Activated T-helper 1 cell treated with anti-CD3 and anti-CD28 coated beads, Interleukin-12 subunit alpha, Interleukin-12 subunit beta, Interleukin-2, Interleukin-4 antibody, amounts not matched to agents 30 ng/mL and 10 ng/mL and 1 ng/mL, durations not matched to agents 14 hours and 24 hours and 36 hours (primary cell): ENCODE measurements around the gene LRRN1. TPM values are rescaled to one million over a fixed set of nuclear protein-coding genes. Genes with fewer than 3 reads are reported as not detected.
A peak's percentile ranks its signal among the peaks of the same experiment; 100 is the strongest.

Experiments
- DNase-seq: peaks from one replicate; pipeline ENCODE4 v3.0.0; 2021; ENCODE audit warnings: low spot score
- H3K27ac Mint-ChIP-seq: one replicate; pipeline ENCODE4 v1.8.0; 2021; ENCODE audit warnings: mild to moderate bottlenecking, mixed read lengths
- H3K27me3 Mint-ChIP-seq: one replicate; pipeline ENCODE4 v1.8.0; 2022; ENCODE audit warnings: mild to moderate bottlenecking, moderate library complexity, mixed read lengths; ENCODE audit not compliant: insufficient read depth
- H3K36me3 Mint-ChIP-seq: one replicate; pipeline ENCODE4 v1.8.0; 2021; ENCODE audit warnings: low read depth, mixed read lengths
- H3K4me1 Mint-ChIP-seq: one replicate; pipeline ENCODE4 v1.8.0; 2021; ENCODE audit warnings: low read depth, mixed read lengths
- H3K4me3 Mint-ChIP-seq: one replicate; pipeline ENCODE4 v1.8.0; 2021; ENCODE audit warnings: mild to moderate bottlenecking, moderate library complexity, mixed read lengths
- H3K9me3 Mint-ChIP-seq: one replicate; pipeline ENCODE4 v1.8.0; 2021; ENCODE audit warnings: mixed read lengths
- intact Hi-C: fragments of 100-400 bp; cut with micrococcal nuclease; formaldehyde crosslinking; loops from one replicate; pipeline ENCODE4 v1.15.1; 2024
- total RNA-seq: library from RNA; stranded (reverse); gene quantifications from 2 replicates; pipeline ENCODE4 v1.2.3, GENCODE V29; 2022

Gene LRRN1
- total RNA-seq, 1 donor from 2014 or later: not detected

DNA sequence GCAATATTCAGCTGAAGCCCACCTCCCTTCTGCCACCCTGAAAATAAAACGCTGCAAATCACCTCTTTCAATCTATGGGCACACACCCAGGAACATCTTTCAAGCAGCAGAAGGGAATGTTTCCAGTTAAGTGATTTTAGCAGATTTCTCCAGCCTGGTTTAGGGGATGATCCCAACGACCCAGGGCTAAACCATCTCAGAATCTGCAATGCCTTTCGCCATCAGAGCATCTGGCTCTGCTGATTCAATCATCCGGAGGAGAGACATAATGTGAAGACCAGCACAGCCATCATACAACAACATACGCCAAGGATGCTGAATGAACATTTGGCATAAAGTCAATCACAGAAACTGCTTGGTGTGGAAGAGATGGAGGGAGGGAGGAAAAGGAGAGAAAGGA, 15.5 kb upstream of the LRRN1 start:
- H3K27ac Mint-ChIP-seq: no peak overlapping the region
- no peaks in the 10 kb centered on the region for H3K9me3 Mint-ChIP-seq
- intact Hi-C loops: no loop called here
- no peaks in the 10 kb centered on the region for H3K36me3 Mint-ChIP-seq
- no peak overlapping the region for H3K4me3 Mint-ChIP-seq
- no peaks in the 10 kb centered on the region for H3K27me3 Mint-ChIP-seq
- no peaks in the 10 kb centered on the region for H3K4me1 Mint-ChIP-seq
- no peak for DNase-seq

DNA sequence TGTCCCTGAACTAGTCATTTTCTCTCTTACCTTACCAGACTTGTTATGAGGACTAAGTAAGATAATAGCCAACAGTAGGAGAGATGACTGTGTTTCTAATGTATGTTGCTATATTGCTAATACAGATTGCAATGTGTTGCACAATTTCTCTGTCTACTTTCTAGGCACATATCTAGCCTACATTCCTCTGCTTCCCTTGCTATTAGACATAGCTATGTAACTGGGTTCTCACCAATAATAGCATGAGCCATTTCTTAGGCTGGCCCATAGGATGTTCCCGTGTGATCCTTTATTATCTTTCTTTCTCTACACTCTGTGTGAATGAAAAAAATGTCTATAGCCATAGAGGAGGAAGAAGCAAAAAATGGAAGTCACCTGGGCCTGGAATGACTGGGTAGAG, 6.8 kb upstream of the LRRN1 start:
- Mint-ChIP-seq H3K27me3 (peaks cover 11% of the 10 kb centered on the region), H3K36me3 (no peaks in the 10 kb centered on the region), H3K9me3 (no peaks in the 10 kb centered on the region), H3K4me1 (no peaks in the 10 kb centered on the region), H3K4me3 (no peak overlapping the region), H3K27ac (no peak overlapping the region)
- intact Hi-C loops: no loop called here
- no peak for DNase-seq

DNA sequence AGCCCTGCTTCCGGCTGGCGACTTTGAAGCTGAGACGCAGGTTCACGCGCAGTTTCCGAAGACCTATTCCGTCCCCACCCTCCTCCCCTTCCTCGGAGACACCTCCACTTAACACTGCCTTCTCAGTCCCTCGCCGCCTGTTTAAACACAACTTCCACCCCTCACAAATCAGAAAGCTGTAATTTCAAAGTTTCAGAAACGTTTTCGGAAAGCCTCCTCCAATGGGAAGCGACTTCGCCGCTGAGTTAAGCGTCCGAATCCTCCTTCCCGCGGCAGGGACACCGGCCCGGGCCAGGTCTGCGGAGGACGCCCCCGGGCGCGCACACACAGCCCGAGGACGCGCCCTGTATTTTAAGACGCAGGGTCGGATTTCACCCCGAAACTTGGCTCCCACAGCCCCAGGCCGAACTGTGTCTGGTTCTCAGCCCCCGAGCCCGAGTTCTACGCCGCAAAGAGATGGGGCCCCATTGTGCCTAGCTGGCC, 559 bp upstream of the LRRN1 start:
- Mint-ChIP-seq H3K27me3 (peaks cover 53% of the 10 kb centered on the region), H3K4me3 (peak overlapping the region; percentile 78), H3K9me3 (no peaks in the 10 kb centered on the region), H3K27ac (no peak overlapping the region), H3K4me1 (peaks cover 6% of the 10 kb centered on the region), H3K36me3 (no peaks in the 10 kb centered on the region)
- no peak for DNase-seq
- intact Hi-C loops: no loop called here

DNA sequence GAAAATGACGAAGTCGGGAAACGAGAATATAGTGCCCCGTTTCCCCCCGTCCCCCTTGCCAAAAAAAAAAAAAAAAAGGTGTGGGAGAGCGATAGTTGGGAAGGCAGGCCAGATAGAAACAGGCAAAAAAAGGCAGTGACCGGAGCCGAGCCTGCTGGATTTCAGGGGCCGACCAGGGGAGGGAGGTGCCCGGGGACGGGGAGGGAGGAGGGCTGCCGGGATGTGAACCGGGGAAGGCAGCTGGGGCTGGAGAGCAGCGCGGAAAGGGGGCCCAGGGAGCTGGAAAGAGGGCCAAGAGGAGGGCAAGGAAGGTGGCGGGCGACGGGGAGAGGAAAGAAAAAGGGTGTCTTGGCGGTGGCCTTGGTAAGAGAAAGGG, 837 bp downstream of the LRRN1 start:
- Mint-ChIP-seq H3K4me1 (peaks cover 6% of the 10 kb centered on the region), H3K9me3 (no peaks in the 10 kb centered on the region), H3K27ac (no peak overlapping the region), H3K36me3 (no peaks in the 10 kb centered on the region), H3K4me3 (peak overlapping the region; percentile 68), H3K27me3 (peaks cover 53% of the 10 kb centered on the region)
- intact Hi-C loops: no loop called here
- no peak for DNase-seq

DNA sequence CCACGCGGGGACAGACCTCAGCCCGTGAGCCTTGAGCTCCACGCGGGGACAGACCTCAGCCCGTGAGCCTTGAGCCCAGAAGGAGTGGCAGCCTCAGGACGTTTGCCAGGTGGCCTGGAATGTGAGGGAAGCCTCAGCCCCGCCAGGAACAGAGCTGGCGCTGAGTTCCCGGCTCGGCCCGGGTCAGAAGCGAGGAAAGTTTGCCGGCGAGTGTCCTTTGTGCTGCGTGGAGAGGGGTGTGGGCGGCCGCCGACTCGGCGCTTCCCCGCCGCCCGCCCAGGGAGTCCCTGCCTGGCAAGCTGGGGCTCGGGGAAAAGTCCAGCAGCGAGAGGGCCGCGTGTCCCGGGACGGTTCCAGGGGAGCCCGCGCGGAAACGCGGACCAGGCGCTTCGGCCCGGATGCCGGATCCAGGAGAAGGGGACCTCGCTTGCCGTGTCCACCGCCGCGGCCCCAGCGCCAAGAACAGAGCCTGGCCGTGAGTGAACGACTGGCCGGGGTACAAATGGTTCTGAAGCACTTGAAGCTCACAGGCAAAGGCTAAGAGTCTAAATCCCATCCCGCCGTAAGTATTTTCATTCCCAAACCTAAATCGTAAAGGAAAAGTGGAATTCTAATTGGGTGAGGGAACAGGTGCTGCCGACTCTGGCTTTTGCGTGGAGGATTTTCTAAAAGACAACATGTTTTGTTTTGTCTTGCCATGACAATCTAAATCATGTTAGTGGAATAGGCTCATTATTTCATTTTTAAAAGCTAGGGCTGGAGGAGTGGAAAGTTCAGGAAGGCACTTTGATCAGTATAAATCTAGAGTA, 1.7 kb downstream of the LRRN1 start:
- intact Hi-C loops: no loop called here
- no peak overlapping the region for H3K27ac Mint-ChIP-seq
- peaks cover 56% of the 10 kb centered on the region for H3K27me3 Mint-ChIP-seq
- DNase-seq: no peak
- H3K4me1 Mint-ChIP-seq: peaks cover 6% of the 10 kb centered on the region
- no peaks in the 10 kb centered on the region for H3K36me3 Mint-ChIP-seq
- no peak overlapping the region for H3K4me3 Mint-ChIP-seq
- H3K9me3 Mint-ChIP-seq: no peaks in the 10 kb centered on the region

DNA sequence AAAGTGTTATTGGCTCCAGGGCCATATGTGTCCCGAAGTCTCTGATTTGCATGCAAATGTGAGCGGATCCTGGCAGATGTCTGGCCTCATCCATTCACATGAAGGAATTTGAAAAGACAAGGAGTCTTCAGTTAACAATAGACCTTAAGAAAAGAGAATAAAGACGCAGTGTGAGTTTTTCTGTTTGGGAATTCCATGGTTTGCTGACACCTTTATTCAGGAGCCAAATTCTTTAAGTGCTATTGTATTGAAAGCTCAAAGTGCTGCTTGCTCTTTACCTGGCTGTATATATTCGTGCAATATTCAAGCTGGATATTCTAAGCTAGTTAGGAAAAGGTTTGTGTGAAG, 2.2 kb downstream of the LRRN1 start:
- no peak for DNase-seq
- intact Hi-C loops: no loop called here
- H3K27me3 Mint-ChIP-seq: peaks cover 54% of the 10 kb centered on the region

DNA sequence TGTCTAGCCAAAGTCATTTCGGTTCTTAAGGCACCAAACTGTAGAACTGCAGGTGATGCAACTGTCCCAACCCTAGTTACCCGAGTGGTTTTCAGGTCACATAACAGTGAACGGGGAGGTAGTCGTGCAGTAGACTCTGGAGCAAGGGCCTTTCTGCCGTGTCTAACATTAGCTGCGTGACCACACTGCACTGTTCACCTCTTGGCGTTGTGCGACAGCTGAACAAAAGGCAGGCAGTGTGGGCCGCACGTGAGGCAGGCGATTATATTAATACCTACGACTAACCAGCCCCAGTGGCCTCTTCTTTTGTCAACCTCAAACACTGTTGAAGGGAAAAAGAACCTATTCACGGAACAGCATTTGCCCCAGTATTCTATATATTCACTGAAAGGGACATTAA, 2.8 kb downstream of the LRRN1 start:
- Mint-ChIP-seq H3K4me1 (peaks cover 6% of the 10 kb centered on the region), H3K27ac (no peak overlapping the region), H3K36me3 (no peaks in the 10 kb centered on the region), H3K4me3 (no peak overlapping the region), H3K9me3 (no peaks in the 10 kb centered on the region), H3K27me3 (peaks cover 49% of the 10 kb centered on the region)
- no peak for DNase-seq
- intact Hi-C loops: no loop called here

More for the DNA sequence above, 2.2 kb downstream of the LRRN1 start:
- H3K9me3 Mint-ChIP-seq: no peaks in the 10 kb centered on the region
- H3K36me3 Mint-ChIP-seq: no peaks in the 10 kb centered on the region
- H3K4me1 Mint-ChIP-seq: peaks cover 6% of the 10 kb centered on the region
- H3K27ac Mint-ChIP-seq: no peak overlapping the region
- H3K4me3 Mint-ChIP-seq: no peak overlapping the region

DNA sequence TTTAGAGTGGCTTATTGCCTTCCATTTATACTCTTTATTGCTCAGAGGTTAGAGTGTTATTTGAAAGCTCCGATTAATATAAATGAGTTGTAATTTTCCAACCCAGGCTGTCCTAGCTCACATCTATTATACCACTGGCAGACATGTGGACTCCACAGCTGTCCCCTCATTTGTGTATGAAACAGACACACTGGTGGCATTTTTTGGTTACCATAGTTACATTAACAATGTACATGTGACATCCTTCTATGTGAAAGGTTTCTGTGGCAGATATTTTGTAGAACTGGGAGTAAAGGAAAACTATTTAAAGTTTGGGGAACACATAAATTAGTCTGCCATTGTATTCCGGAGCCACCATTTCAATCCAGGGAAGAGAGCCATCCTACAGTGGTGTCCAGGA, 5.3 kb downstream of the LRRN1 start:
- Mint-ChIP-seq H3K9me3 (no peaks in the 10 kb centered on the region), H3K36me3 (no peaks in the 10 kb centered on the region), H3K27me3 (peaks cover 33% of the 10 kb centered on the region), H3K4me1 (no peaks in the 10 kb centered on the region), H3K27ac (no peak overlapping the region), H3K4me3 (no peak overlapping the region)
- intact Hi-C loops: no loop called here
- DNase-seq: no peak

DNA sequence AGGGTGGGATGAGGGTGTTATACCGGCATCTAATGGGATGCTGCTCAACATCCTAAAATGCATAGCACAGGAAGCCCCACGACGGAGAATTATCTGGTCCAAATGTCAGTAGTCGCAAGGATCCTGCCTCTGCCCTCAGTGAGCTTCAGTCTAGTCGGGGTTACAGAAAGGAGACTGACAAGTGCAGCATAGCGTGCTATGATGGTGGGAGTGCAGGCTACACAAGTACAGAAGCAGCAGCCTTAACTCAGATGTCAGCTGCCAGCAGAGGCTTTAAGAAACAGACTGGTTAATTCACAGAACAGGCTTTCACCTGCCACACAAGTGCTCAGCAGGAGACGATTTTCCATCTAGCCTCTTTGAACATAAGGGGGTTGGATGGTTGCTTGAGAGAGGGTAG, 6.9 kb downstream of the LRRN1 start:
- Mint-ChIP-seq H3K4me1 (no peaks in the 10 kb centered on the region), H3K27ac (no peak overlapping the region), H3K9me3 (no peaks in the 10 kb centered on the region), H3K36me3 (no peaks in the 10 kb centered on the region), H3K4me3 (no peak overlapping the region), H3K27me3 (peaks cover 23% of the 10 kb centered on the region)
- intact Hi-C loops: no loop called here
- no peak for DNase-seq

DNA sequence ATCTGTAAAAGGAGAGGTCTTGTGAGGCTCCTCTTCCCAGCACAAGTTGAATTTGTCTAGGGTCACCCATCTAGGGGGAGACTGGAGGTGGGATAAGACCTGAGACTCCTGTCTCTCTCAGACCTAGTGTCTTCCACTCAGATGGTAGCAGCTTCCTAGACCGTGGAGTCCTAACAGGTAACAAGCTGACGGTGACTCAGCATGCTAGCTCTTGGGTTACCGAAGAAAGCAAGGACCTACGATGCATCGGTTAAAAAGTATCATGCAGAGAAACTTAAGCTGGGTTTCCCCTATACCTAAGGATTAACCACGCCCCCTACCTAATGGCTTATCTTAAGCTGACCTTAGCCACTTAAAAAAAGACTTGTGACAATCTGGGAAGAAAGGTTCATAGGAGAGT, 7.6 kb downstream of the LRRN1 start:
- Mint-ChIP-seq H3K27me3 (peaks cover 16% of the 10 kb centered on the region), H3K36me3 (no peaks in the 10 kb centered on the region), H3K9me3 (no peaks in the 10 kb centered on the region), H3K27ac (no peak overlapping the region), H3K4me1 (no peaks in the 10 kb centered on the region), H3K4me3 (no peak overlapping the region)
- no peak for DNase-seq
- intact Hi-C loops: no loop called here

DNA sequence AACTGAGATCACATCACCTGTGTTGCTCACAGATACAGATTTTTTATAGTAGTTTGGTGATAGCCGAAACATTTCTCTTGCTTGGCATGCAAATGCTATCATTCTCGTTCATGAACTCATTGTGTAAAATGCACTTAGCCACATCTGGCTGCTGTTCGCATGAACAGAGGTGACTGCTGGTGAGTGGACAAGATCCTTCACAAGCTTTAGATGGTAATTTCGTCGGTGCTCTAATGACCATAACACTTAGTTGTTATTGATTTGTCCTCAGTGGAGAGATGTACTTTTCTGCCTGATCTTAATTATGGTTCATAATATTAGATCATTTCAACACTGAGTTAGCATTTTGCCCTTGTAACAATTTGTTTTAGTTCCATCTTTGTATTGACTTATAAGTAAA, 13.8 kb downstream of the LRRN1 start:
- Mint-ChIP-seq H3K9me3 (no peaks in the 10 kb centered on the region), H3K4me3 (no peak overlapping the region), H3K27me3 (peaks cover 3% of the 10 kb centered on the region), H3K27ac (no peak overlapping the region), H3K36me3 (no peaks in the 10 kb centered on the region), H3K4me1 (no peaks in the 10 kb centered on the region)
- intact Hi-C loops: no loop called here
- DNase-seq: no peak

DNA sequence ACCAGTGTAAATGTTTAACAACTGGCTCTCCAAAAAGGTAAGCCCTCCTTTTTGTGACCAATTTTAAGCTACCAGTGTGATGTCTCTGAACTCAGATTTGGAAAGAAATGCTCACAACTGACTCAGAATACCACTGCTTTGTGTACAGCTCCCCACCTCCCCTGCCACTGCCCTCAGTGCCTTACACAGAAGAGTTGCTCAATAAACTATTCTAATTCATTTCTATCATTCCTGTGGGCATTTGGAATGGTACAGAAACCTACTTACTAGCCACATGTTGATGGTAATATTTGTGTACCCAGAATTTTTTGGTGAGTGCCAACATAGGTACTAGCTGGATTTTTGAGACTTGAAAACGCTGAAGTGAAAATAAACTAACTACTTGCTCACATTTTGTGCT, 16.0 kb downstream of the LRRN1 start:
- no peak overlapping the region for H3K27ac Mint-ChIP-seq
- intact Hi-C loops: no loop called here
- no peak for DNase-seq
- no peak overlapping the region for H3K4me3 Mint-ChIP-seq
- no peaks in the 10 kb centered on the region for H3K4me1 Mint-ChIP-seq
- peaks cover 3% of the 10 kb centered on the region for H3K27me3 Mint-ChIP-seq
- no peaks in the 10 kb centered on the region for H3K36me3 Mint-ChIP-seq
- no peaks in the 10 kb centered on the region for H3K9me3 Mint-ChIP-seq

DNA sequence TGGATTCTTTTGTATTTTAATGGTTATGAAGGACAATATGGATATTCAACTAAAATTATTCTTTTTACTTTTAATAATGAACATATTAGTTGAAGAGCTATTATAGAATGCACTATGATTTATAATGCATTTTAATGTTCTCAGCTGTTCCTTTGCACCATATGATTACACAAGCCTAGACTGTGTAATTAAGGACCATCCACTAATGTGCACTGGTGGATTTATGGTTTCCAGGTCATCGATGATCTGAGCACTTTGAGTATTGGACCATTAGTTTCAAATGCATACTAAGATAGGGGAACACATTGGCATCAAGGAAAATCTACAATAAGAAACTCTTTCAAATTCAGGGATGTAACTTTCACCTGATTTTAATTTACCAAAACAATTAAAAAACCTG, 16.8 kb downstream of the LRRN1 start:
- H3K9me3 Mint-ChIP-seq: no peaks in the 10 kb centered on the region
- no peaks in the 10 kb centered on the region for H3K36me3 Mint-ChIP-seq
- no peak overlapping the region for H3K4me3 Mint-ChIP-seq
- no peak for DNase-seq
- intact Hi-C loops: no loop called here
- H3K27me3 Mint-ChIP-seq: peaks cover 3% of the 10 kb centered on the region
- no peak overlapping the region for H3K27ac Mint-ChIP-seq
- no peaks in the 10 kb centered on the region for H3K4me1 Mint-ChIP-seq

DNA sequence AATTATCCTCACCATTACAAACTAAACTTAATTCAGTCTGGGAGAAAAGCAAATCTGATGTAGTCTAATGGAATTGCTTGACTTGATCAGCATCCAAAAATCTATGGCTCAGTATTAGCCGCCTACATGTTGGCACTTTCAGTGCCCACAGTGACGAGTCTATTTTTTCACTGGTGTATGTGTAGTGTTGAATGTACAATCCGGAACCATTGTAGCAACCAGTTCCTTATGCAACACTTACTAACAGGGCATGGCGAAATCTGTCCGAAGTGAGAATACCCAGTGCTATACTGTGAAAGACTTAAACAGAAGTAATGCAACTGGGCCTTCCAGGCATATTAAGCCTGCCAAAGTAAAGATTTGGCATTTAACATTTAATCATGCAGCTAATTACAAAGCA, 18.6 kb downstream of the LRRN1 start:
- Mint-ChIP-seq H3K27me3 (peaks cover 1% of the 10 kb centered on the region), H3K4me3 (no peak overlapping the region), H3K36me3 (no peaks in the 10 kb centered on the region), H3K9me3 (no peaks in the 10 kb centered on the region), H3K27ac (no peak overlapping the region), H3K4me1 (no peaks in the 10 kb centered on the region)
- intact Hi-C loops: no loop called here
- DNase-seq: no peak
